Activated CD4-positive, CD25-positive, alpha-beta regulatory T cell (primary cell): ENCODE data around the gene ZNF609.
"Not testable (repeated sequence)": the region's sequence is repeated elsewhere in the genome, so short reads cannot be mapped to it uniquely, and the experiment has no call there.

Source experiments
- DNase-seq, 4 experiments: peaks; one replicate each; lab custom pipeline; 2025; lab: John Stamatoyannopoulos, UW

ZNF609 gene

DNA sequence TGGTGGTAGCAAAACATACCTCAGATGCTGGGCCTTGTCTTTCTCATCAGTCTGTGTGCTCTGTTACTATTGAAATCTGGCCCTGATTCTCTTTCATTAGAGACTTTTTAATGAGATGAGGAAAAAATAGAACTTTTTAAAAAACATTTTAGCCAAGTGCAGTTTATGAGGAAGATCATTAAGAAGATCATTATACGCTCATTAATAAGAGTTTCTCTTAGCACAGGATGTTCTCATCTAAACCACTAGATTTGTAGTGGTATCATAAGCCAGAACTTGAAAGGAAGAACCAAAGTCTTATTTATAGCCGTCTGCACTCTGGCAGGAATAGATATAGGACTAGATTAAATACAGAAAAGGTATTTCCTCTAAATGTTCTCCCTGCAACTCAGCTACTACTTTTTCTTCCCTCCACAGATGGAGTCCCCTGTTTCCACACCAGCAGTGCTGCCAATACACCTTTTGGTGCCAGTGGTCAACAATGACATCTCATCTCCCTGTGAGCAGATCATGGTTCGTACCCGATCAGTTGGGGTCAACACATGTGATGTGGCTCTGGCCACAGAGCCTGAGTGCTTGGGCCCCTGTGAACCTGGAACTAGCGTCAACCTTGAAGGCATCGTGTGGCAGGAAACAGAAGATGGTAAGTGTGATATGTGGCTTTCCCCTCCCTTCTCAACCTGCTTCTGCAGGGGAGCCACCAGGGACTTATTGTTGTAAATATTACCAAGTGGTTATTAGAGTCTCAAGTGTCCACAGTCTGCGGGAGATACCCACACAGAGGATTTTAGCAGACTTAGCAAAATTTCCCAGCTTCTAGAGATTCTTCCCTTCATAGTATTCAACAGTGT lies 162.3 kb downstream of the ZNF609 start:
- peak in 1 of 4 experiments; percentile 7 for DNase-seq

DNA sequence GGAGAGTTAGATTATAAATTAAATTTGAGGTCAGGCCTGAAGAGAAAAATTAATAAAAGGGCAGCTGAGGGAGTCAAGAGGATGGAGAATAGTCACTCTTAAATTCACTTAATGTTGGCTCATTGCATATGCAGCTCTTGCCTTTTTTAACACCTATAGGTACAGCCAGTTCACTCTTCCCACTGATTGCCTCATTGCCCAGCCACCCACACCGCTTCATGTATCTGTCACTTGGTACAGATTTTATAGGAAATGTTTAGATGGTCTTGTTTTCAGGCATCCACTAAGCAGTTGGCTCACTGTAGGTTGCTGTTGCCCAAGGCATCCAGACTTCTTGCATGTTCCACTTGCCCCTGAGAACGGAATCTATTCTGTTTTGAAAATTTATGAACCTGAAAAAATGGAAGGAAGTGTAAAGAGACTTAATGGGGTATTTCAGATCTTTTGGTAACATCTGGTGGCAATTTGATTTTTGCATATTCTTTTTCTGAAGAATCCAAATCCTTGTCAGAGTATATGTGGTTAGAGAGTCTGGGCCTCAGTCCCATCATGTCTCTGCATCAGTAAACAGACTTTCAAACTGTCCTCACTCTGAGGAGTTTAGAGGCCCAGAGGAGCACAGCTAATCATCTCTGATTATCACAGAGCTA lies 163.1 kb downstream of the ZNF609 start:
- no peak for DNase-seq

DNA sequence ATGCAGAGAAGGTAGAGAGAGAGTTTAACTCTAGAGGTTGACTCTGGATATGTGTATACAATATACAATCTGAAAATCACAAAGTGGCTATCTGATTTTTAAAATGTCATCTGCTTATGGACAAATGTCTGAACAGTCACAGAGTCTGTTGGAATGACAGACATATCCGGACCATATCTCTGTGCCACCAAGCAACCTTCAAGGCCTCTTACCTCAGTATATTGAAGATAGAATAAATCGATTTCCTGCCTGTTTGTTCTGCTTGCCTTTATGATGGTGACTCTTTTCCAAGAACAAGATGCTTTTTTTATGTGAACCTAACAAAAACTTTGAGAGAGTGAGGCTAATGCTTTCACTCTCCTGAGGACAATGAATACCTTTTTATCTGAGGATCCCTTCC lies 163.9 kb downstream of the ZNF609 start:
- DNase-seq: no peak

DNA sequence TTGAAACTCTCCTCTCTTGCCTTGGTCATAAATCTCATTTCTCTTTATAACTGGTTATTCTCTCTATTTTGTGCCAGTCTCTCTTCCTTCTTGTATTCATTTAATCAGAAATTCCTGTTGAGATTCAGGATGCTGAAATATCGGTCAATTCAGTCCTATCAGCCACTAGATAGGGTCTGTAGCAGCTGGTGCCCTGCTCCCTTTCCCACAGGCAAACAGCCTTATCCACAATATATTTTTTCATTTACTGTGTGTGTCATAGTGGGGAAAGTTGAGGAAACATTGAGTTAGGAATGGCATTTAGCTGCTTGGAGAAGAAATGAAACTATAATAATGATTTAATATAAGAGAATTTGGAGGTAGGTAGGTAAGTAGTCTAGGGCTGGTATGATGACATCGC lies 168.7 kb downstream of the ZNF609 start:
- DNase-seq: no peak

DNA sequence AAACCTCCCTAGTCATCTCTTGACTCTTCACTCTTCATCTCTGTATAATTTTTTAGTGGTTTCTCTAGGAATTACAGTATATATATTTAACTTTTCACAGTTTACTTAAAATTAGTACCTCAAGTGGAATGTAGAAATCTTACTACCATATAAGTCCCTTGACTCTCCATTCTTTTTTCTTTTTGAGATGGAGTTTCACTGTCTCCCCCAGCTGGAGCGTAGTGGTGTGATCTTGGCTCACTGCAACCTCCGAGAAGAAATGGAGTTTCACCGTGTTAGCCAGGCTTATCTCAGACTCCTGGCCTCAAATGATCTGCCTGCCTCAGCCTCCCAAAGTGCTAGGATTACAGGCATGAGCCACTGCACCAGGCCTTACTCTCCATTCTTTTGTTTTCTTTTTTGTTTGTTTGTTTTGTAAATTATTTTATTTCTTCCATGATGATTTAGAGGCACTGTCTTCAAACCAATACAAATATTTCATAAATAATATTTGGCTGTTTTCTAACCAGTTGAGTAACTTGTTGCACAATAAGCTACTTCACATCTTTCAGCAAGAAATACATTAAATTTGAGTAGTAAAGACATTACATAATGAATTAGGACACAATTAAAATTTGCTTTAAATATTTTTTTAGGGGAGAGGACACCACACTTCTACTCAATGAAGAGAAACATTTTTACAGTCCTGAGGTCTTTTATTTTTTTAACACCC lies 170.2 kb downstream of the ZNF609 start:
- no peak for DNase-seq

DNA sequence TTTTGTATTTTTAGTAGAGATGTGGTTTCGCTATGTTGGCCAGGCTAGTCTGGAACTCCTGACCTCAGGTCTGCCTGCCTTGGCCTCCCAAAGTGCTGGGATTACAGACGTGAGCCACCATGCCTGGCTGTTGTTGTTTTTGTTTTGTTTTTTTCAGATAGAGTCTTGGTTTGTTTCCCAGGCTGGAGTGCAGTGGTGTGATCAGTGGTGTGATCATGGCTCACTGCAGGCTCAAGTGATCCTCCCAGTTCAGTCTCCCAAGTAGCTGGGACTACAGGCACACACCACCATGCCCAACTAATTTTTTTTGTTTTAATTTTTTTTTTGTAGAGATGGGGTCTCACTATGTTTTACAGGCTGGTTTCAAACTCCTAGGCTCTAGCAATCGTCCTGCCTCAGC lies 172.3 kb downstream of the ZNF609 start:
- not testable (repeated sequence) for DNase-seq

DNA sequence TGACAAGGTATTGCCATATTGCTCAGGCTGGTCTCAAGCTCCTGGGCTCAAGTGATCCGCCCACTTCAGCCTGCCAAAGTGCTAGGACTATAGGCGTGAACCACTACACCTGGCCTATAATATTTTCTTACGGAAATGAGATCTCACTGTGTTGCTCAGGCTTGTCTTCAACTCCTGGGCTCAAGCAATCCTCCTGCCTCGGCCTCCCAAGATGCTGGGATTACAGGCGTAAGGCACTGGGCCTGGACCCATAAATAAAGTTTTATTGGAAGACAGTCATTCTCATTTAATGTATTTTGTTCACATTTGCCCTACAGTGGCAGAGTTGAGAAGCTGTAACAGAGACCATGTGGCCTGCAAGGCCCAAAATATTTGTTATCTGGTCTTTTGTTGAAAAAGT lies 173.0 kb downstream of the ZNF609 start:
- no peak for DNase-seq

DNA sequence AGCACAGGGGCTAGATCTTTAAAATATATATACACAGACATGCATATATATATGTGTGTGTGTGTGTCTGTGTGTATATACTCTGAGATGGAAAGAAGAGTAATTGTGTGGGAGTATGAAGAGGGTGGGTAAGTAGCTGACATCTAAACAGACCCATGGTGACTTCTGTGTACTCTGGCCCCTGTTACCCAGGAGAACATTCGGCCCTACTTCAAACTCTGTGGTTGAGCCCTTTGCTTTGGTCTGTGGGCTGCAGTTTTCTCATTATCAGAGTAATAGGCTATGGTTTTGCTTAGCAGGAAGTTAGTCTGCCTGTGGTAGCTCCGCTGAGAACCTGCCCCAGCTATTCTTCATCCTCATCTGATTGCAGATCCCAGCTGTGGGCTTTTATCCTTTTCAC lies 173.6 kb downstream of the ZNF609 start:
- no peak for DNase-seq

DNA sequence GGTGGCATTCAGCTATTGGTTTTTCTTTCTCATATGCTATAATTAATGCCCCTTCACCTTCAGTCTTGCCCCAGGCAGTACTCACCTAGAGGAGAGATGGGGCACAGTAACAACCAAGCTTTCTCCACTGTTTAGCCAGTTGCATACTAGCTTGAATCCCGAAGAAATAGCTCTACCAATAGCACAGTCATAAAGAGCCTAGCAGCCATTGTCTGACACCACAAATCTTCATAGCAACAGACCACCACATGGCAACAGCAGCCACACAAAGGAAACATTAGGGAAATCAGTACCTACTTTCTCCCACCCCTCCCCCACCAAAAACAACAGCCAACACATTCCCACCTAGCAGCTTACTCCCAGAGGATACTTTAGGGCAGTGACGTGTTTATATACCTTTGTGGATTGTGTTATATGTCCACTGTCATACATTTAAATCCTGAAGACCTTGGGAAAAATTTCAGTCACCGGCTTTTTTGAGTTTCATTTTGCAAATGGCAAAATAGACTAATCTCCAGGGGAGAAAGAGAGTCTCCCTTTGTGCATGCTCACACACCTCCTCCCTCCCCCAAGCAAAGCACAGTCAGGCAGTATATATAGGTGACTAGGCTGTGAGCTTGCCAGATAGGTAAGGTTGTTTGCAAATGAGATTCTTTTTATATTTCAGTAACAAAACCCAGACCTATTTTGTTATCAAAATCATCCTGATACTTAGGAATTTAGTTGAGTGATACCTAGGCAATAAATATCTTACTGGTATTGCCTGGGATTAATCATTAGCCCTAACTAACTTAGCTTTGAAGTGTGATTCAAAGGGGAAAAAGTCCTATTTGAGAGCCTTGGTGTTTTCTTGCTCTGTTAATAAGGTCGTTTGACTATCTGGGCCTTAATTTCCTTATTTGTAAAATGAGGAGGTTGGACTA lies 174.5 kb downstream of the ZNF609 start:
- DNase-seq: no peak

DNA sequence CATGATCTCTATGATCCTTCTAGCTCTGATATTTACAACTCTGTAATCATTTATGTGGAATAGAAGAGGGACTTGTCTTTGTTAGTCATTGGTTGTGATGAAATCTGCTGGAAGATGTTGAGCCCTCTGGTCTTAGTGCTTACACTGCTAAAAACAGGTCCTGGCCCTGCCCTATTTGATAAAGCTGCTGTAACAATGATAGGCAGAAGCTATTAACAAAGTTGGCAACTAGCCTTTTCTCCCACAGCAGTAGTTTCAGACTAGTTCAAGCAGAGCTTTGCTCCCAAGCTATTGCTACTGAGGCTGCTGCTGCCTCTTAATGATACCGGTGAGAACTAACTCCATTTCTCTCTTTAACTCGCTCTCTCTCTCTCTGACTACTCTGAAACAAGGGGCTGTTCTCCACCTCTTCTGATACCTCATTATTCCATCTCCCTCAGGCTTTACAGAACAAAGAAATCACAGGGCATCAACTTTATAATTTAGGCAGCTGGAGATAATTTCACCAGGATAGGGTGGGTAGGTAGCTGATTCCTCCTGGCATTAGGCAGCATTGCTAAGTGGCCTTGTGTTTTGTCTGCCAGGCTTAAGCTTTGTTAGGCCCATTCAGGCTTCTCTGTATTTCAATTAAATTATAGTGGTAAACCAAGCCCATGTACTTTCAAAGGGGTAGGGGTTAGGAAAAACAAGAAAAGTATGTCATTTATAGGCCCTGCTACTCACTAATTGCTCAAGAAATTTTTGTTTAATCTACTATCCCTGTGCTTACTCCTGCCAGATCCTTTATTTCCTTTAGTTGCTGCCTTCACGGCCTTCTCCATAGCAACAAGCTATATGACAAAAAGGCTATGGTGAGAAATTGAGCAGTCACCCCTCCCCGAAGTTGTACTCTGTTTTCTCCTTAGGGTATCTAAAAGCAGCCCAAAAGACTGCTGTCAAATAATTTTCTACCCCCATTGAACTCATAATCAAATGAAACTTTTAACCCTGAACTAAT lies 175.4 kb downstream of the ZNF609 start:
- no peak for DNase-seq

DNA sequence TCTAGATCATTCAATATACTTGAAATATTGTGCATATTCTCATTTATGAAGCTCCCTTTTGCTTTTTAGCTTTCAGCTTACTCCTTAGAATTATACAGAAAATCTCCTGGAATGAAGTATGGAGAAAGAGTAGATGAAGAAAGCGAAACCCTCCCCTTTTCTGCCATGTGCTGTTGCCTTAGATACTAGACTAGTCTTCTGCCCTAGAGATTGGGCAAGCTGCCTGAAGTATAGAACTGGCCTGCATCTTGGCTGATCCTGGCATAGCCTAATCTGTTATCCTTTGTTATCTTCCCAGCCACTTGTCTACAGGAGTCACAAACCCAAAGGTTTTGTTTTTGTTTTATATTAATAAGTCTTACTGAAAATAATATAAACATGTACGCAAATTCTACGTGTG lies 176.2 kb downstream of the ZNF609 start:
- DNase-seq: no peak

DNA sequence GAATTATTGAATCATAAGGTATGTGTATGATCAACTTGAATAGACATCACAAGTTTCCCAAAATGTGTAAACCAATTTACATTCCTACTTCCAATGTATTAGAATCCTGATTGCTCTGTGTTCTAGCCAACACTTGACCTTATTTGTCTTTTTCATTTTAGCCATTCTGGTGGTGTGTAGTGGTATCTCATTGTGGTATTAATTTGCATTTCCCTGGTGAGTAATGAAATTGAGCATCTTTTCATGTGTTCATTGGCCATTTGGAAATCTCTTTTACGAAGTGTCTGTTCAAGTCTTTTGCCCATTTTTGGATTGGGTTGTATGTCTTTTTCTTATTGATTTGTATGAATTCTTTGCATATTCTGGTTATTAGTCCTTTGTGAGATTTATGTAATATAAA lies 177.0 kb downstream of the ZNF609 start:
- DNase-seq: no peak

DNA sequence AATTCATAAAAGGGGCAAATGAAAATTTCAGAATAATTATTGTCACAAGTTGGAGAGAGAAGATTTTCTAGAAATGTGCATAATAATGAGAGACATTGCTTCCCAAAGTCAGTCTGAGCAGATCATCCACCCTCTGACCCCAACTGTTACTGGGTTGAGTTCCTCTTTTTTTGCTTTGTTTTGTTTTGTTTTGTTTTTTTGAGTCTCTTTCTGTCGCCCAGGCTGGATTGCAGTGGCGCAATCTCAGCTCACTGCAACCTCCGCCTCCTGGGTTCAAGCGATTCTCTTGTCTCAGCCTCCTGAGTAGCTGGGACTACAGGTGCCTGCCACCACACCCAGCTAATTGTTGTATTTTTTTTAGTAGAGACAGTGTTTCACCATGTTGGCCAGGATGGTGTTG lies 179.4 kb downstream of the ZNF609 start:
- DNase-seq: not testable (repeated sequence)

DNA sequence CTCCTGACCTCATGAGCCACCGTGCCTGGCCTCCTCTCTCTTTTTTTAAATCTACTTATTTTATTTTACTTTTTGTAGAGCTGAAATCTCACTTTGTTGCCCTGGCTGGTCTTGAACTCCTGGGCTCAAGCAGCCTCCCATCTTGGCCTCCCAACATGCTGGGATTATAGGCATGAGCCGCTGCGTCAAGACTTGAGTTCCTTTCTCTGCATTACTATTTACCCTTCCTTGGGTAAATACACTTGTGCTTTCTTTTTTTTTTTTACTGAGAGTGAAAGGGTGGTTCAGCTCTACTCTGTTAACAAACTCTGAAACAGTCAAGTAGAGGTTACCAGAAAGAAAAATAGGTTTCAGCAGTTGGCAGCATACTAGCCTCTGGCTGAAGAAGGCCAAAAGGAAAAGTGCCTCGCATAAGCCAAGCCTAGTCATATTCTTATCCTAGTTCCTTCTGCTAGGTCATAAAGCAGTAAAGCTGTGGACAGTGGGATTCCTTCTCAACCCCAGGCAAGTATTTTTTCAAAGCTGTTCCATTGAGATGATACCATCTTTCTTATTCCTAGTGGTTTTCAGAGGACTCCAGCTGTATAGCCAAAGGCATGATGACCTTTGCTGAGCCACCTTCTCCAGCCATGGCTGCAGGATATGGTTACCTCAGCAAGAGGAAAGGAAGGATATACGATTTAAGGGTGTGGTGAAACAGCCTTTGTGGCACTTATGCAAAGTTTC lies 179.9 kb downstream of the ZNF609 start:
- DNase-seq: no peak

DNA sequence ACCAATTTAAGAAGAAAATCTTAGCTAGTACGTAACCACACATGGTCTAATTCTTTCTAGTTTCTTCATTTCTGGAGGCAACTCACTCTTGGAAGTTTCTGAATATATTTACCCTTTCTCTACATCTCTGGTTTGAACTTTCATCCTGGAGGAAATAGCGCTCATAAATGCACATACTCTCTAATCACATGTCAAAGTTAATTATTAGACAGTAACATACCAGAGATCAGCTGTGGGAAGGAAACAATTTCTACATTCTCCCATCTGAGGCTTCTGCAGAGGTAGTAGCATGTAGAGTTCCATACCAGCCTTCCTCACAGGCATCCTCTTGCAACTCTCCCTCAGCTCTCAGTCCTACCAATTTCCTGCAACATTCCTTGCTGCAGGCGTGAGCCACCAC lies 182.5 kb downstream of the ZNF609 start:
- no peak for DNase-seq

DNA sequence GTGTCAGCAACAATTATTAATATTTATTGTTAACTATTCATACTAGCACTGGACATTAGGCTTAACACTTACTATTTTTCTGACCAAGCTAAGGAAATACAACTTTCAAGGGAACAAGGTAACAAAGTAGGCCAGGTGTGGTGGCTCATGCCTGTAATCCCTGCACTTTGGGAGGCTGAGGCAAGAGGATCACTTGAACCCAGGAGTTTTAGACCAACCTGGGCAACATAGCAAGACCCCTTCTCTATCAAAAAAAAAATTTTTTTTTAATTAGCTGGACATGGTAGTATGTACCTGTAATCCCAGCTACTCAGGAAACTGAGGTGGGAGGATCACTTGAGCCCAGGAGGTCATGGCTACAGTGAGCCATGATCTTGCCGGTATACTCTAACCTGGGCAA lies 183.3 kb downstream of the ZNF609 start:
- DNase-seq: no peak

DNA sequence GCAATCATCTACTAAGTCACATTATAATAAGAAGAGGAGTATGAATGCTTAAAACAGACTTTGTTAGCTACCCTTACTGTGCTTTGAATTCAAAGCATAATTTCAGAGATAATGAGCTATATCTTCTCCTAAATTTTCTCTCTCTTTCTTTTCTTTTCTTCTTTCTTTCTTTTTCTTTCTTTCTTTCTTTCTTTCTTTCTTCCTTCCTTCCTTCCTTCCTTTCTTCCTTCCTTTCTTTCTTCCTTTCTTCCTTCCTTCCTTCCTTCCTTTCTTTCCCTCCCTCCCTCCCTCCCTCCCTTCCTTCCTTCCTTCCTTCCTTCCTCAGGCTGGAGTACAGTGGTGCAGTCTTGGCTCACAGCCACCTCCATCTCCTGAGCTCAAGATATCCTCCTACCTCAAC lies 184.4 kb downstream of the ZNF609 start:
- not testable (repeated sequence) for DNase-seq

DNA sequence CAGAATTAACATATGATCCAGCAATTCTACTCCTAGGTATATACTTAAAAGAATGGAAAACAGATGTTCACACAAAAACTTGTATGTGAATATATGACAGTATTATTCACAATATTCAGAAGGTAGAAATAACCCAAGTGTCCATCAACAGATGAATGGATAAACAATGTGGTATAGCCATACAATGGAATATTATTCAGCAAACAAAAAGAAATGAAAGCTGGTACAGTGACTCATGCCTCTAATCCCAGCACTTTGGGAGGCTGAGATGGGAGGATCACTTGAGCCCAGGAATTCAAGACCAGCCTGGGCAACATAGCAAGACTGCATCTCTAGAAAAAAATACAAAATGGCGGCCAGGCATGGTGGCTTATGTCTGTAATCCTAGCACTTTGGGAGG lies 185.6 kb downstream of the ZNF609 start:
- no peak for DNase-seq

DNA sequence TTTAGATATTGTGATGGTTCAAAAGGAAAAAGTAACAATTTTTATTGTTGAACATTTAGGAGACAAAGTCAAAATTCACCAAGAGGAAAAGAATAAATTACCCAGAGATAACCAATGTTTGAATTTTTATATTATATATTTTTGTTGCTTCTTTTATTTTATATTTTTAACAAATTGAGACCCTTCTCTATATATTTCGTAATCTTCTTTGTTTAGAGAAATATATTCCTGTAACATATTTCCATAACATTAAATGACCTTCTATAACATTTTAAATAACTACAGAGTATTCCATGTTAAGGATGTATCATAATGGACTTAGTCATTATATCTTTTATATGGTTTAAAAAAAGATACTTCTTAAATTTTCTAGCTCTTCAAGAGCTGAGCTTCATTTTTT lies 187.0 kb downstream of the ZNF609 start:
- DNase-seq: no peak

DNA sequence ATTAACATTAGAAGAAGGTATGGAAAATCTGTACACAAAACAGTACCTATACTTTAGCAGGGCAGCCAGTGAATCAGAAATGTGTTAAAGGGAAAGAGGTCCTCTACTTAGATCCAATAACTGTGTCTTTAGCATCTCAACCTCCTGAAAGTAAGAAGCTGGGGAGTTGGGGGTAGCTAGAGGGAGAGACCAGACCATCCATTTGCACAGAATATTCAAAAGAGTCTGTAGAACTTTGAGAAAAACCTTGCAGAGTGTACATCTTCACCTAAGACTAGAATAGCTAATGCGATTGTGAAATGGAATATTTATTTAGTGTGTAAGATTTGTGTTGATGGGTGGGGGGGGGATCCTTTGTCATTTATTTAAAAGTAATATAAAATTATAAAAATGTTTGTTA lies 190.2 kb downstream of the ZNF609 start:
- no peak for DNase-seq
